ENCODE measurements around the gene ARL2BP.

GRCh38 chr16:57202095-57202886, 42.8 kb upstream of the ARL2BP start:
- no peak for TF ChIP-seq REST (IDR thresholded peaks at IDR 0.05; ENCODE audit: insufficient read depth in 1 of 2, low read depth in 2 of 2, low read length in 2 of 2)
- no peak for TF ChIP-seq TAF1 (IDR thresholded peaks at IDR 0.05; ENCODE audit: borderline replicate concordance, insufficient read depth, low read length)
- TF ChIP-seq POLR2AphosphoS5 (IDR thresholded peaks at IDR 0.05; ENCODE audit: low read depth, low read length), result no peak
- no peak for TF ChIP-seq SIN3A (IDR thresholded peaks at IDR 0.05; ENCODE audit: borderline replicate concordance, insufficient read depth, low read length)

Measured in PFSK-1 (cell line).